SU-DHL-6 (cell line): ENCODE results near the gene SETBP1.

Experiments
- H2AFZ ChIP-seq: fragments of 200-600 bp; sonication (generic); 2 replicates; pipeline ENCODE4 v1.6.1; 2014; ENCODE audit warnings: low read depth, mild to moderate bottlenecking, moderate library complexity, mixed read lengths, antibody characterized with exemption, low read length; ENCODE audit not compliant: severe bottlenecking
- H3F3A ChIP-seq: fragments of 200-600 bp; shearing (Covaris generic); 2 replicates; pipeline ENCODE4 v1.6.0; 2016; ENCODE audit warnings: antibody characterized with exemption, mild to moderate bottlenecking; ENCODE audit not compliant: insufficient read depth
- H3K27ac ChIP-seq: fragments of 200-600 bp; sonication (generic); 2 replicates; pipeline ENCODE4 v1.5.1; 2016; ENCODE audit warnings: low read depth, mild to moderate bottlenecking, low read length, moderate library complexity, mixed read lengths
- H3K27me3 ChIP-seq: fragments of 200-600 bp; sonication (generic), shearing (Covaris generic); 2 replicates; pipeline ENCODE4 v1.6.0; 2014; ENCODE audit warnings: mild to moderate bottlenecking, low read length
- H3K36me3 ChIP-seq: fragments of 200-600 bp; sonication (generic); 2 replicates; pipeline ENCODE4 v1.6.1; 2014; ENCODE audit warnings: mild to moderate bottlenecking, low read length, mixed read lengths
- H3K4me2 ChIP-seq: fragments of 300-600, 200-600 bp; shearing (Covaris generic), sonication (generic); 2 replicates; pipeline ENCODE4 v1.6.0; 2014; ENCODE audit warnings: low read length, low read depth, mild to moderate bottlenecking; ENCODE audit not compliant: poor library complexity, severe bottlenecking
- H3K4me3 ChIP-seq: fragments of 200-600 bp; sonication (generic); 2 replicates; pipeline ENCODE4 v1.5.1; 2014; ENCODE audit warnings: antibody characterized with exemption, low read length, mild to moderate bottlenecking, mixed read lengths; ENCODE audit not compliant: insufficient read depth, poor library complexity, severe bottlenecking
- H3K79me2 ChIP-seq: fragments of 200-600 bp; sonication (generic); 2 replicates; pipeline ENCODE4 v1.6.1; 2014; ENCODE audit warnings: mild to moderate bottlenecking, low read length, moderate library complexity; ENCODE audit not compliant: insufficient read depth
- H3K9ac ChIP-seq: fragments of 200-600 bp; sonication (generic); 2 replicates; pipeline ENCODE4 v1.7.0; 2014; ENCODE audit warnings: mild to moderate bottlenecking, low read length
- H3K9me2 ChIP-seq: fragments of 200-600 bp; sonication (generic); replicated peaks from 2 replicates; pipeline ENCODE4 v1.6.1; 2014; ENCODE audit warnings: low read length; ENCODE audit not compliant: insufficient read depth
- H3K9me3 ChIP-seq: fragments of 200-600 bp; sonication (generic); 2 replicates; pipeline ENCODE4 v1.6.1; 2014; ENCODE audit warnings: low read length, mixed read lengths; ENCODE audit not compliant: insufficient read depth
- H4K20me1 ChIP-seq: fragments of 200-600 bp; sonication (generic); 2 replicates; pipeline ENCODE4 v1.6.1; 2014; ENCODE audit warnings: low read depth, mild to moderate bottlenecking, antibody characterized with exemption, low read length, moderate library complexity, mixed read lengths
- EZH2phosphoT487 ChIP-seq: fragments of 200-600 bp; sonication (generic), shearing (Covaris generic); conservative IDR thresholded peaks from 2 replicates; pipeline ENCODE4 v1.6.1; 2018; ENCODE audit warnings: mild to moderate bottlenecking, antibody characterized with exemption, low read length, moderate library complexity, mixed read lengths
- TF ChIP-seq, protein P1 (sequence below): fragments of 200-600 bp; sonication (generic); IDR thresholded peaks from one replicate; pipeline ENCODE4 v1.5.1; 2017; ENCODE audit warnings: antibody characterized with exemption, mild to moderate bottlenecking, low read length, moderate library complexity; ENCODE audit not compliant: insufficient read depth, poor library complexity, severe bottlenecking

SETBP1 gene

DNA sequence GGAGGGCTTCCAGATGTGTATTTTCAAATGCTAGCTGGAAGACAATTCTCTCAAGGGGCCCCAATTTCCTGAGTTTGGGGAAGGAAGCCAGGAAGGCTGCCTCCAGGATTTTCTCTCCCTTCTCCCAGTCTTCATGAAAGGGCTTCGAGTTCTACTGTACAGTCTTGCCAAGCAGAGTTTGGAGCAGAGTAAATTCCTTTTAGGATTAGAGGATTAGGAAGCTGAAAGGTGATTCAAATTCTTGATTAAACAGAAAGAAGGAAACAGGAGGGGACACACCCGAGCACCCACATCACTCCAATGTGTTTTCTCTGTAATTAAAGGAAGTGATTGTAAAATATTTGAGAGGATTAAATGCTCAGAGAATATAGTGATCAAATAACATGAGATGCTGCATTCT is 217.8 kb downstream of the SETBP1 start:
- Histone ChIP-seq H4K20me1 (no peaks in the 10 kb centered on the region), H3K4me2 (no peak overlapping the region), H3K36me3 (no peaks in the 10 kb centered on the region), H3K27ac (no peak overlapping the region), H3K9me2 (no peaks in the 10 kb centered on the region), H3K9me3 (no peaks in the 10 kb centered on the region), H3F3A (no peaks in the 10 kb centered on the region), H3K79me2 (no peaks in the 10 kb centered on the region), H3K4me3 (no peak overlapping the region), H3K9ac (no peak overlapping the region), H2AFZ (no peak overlapping the region), H3K27me3 (no peaks in the 10 kb centered on the region)
- no peak for TF ChIP-seq EZH2phosphoT487
- TF ChIP-seq, protein P1, sequence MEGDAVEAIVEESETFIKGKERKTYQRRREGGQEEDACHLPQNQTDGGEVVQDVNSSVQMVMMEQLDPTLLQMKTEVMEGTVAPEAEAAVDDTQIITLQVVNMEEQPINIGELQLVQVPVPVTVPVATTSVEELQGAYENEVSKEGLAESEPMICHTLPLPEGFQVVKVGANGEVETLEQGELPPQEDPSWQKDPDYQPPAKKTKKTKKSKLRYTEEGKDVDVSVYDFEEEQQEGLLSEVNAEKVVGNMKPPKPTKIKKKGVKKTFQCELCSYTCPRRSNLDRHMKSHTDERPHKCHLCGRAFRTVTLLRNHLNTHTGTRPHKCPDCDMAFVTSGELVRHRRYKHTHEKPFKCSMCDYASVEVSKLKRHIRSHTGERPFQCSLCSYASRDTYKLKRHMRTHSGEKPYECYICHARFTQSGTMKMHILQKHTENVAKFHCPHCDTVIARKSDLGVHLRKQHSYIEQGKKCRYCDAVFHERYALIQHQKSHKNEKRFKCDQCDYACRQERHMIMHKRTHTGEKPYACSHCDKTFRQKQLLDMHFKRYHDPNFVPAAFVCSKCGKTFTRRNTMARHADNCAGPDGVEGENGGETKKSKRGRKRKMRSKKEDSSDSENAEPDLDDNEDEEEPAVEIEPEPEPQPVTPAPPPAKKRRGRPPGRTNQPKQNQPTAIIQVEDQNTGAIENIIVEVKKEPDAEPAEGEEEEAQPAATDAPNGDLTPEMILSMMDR = no peak

DNA sequence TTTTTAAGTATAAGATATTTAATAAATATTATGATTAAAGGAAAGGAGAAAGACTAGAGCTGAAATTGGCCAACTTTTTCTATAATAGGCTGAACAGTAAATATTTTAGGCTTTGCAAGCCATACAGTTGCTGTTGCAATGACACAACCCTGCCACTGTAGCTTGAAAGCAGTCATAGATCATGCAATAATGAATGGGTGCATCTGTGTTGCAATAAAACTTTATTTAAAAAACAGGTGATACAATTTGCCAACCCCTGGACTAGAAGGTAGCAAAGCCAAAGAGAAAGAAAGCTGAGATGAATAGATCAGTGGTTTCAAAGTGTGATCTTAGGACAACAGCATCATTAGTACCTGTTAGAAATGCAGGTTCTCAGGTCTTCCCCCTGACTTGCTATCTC is 219.1 kb downstream of the SETBP1 start:
- no peaks in the 10 kb centered on the region for H3K79me2 ChIP-seq
- no peaks in the 10 kb centered on the region for H3K36me3 ChIP-seq
- H3K4me2 ChIP-seq = no peak overlapping the region
- H3K27ac ChIP-seq = no peak overlapping the region
- no peaks in the 10 kb centered on the region for H4K20me1 ChIP-seq
- no peak overlapping the region for H2AFZ ChIP-seq
- no peaks in the 10 kb centered on the region for H3K9me3 ChIP-seq
- H3F3A ChIP-seq = no peaks in the 10 kb centered on the region
- TF ChIP-seq, protein P1 = peak; percentile 14
- TF ChIP-seq EZH2phosphoT487 = no peak
- no peak overlapping the region for H3K9ac ChIP-seq
- H3K9me2 ChIP-seq = no peaks in the 10 kb centered on the region
- no peaks in the 10 kb centered on the region for H3K27me3 ChIP-seq
- no peak overlapping the region for H3K4me3 ChIP-seq

DNA sequence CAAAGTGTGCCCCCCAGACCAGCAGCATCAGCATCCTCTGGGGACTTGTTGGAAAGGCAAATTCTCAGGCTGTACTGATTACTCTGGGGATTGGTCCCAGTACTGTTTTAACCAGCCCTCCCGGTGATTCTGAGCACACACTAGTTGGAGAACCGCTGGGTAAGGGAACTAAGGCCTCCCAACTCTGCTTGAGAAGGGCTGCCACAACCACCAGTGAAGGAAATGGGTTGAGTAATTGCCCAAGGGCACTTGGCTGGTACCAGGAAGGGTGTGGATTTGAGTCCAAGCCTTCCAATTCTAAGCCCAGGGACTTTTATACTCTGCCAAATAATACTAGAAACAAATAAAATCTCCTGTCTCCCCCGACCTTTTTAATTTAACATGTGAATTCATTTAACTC is 219.9 kb downstream of the SETBP1 start:
- Histone ChIP-seq H3K27me3 (no peaks in the 10 kb centered on the region), H3F3A (no peaks in the 10 kb centered on the region), H4K20me1 (no peaks in the 10 kb centered on the region), H3K79me2 (no peaks in the 10 kb centered on the region), H3K9me2 (no peaks in the 10 kb centered on the region), H2AFZ (no peak overlapping the region), H3K27ac (no peak overlapping the region), H3K9ac (no peak overlapping the region), H3K4me2 (no peak overlapping the region), H3K9me3 (no peaks in the 10 kb centered on the region), H3K36me3 (no peaks in the 10 kb centered on the region), H3K4me3 (no peak overlapping the region)
- TF ChIP-seq EZH2phosphoT487 = no peak
- TF ChIP-seq, protein P1 = no peak

DNA sequence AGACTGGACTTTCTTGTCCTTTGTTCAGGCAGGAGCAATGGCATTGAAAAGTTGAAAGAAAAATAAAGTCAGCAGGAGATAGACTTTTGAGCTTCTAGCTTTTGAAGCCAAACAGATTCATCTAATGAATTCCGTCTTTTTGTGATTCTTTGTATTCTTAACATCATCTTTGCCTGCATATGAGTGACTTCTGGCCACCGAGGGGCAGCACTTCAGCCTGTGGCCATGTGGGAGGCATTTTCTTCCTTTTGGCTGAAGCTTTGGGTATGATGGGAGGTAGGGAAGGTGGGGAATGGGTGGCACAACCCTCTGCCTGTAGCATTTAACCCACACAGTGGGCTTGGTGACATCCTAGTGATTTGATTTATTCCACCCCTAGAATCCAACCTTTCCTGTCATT is 220.6 kb downstream of the SETBP1 start:
- Histone ChIP-seq H3K79me2 (no peaks in the 10 kb centered on the region), H3K9ac (no peak overlapping the region), H2AFZ (no peak overlapping the region), H3K9me2 (no peaks in the 10 kb centered on the region), H3K27me3 (no peaks in the 10 kb centered on the region), H4K20me1 (no peaks in the 10 kb centered on the region), H3K36me3 (no peaks in the 10 kb centered on the region), H3K4me3 (no peak overlapping the region), H3K4me2 (no peak overlapping the region), H3K27ac (no peak overlapping the region), H3K9me3 (no peaks in the 10 kb centered on the region), H3F3A (no peaks in the 10 kb centered on the region)
- no peak for TF ChIP-seq EZH2phosphoT487
- TF ChIP-seq, protein P1 = peak; percentile 38
